LHCN-M2 (cell line): ENCODE measurements around the gene SLC29A2. TPM values are rescaled to one million over a fixed set of nuclear protein-coding genes. Genes with fewer than 3 reads are reported as not detected.
"Not testable (repeated sequence)": the region's sequence is repeated elsewhere in the genome, so short reads cannot be mapped to it uniquely, and the experiment has no call there.

ENCODE experiments used
- DNase-seq: peaks from one replicate; pipeline ENCODE4 v3.0.0-alpha.2; 2012; ENCODE audit warnings: low read depth
- total RNA-seq: library from RNA; depleted of rRNA; stranded (reverse); fragments of >200 nt; gene quantifications from 2 replicates; pipeline ENCODE4 v1.2.3, GENCODE V29; 2014

SLC29A2 gene
- total RNA-seq, 1 experiment from 2014 or later = not detected

GRCh38 chr11:66333896-66334604 lies 37.5 kb downstream of the SLC29A2 start:
- DNase-seq = no peak

GRCh38 chr11:66333220-66333877 lies 38.2 kb downstream of the SLC29A2 start:
- no peak for DNase-seq

GRCh38 chr11:66332371-66333219 lies 39.0 kb downstream of the SLC29A2 start:
- no peak for DNase-seq

GRCh38 chr11:66331542-66332370 lies 39.8 kb downstream of the SLC29A2 start:
- no peak for DNase-seq

GRCh38 chr11:66330931-66331330 lies 40.6 kb downstream of the SLC29A2 start:
- no peak for DNase-seq

GRCh38 chr11:66329165-66329673 lies 42.3 kb downstream of the SLC29A2 start:
- no peak for DNase-seq

GRCh38 chr11:66328302-66329144 lies 43.0 kb downstream of the SLC29A2 start:
- peak; percentile 76 for DNase-seq

GRCh38 chr11:66328031-66328301 lies 43.6 kb downstream of the SLC29A2 start:
- DNase-seq = no peak

- DNase-seq = peak; percentile 55
Measured at GRCh38 chr11:66327171-66328030, 44.2 kb downstream of the SLC29A2 start.

GRCh38 chr11:66326261-66327111 lies 45.1 kb downstream of the SLC29A2 start:
- DNase-seq = no peak

GRCh38 chr11:66325263-66325671 lies 46.3 kb downstream of the SLC29A2 start:
- DNase-seq = no peak

GRCh38 chr11:66324664-66325063 lies 46.9 kb downstream of the SLC29A2 start:
- DNase-seq = no peak

GRCh38 chr11:66323684-66324083 lies 47.9 kb downstream of the SLC29A2 start:
- DNase-seq = no peak

GRCh38 chr11:66322732-66323427 lies 48.7 kb downstream of the SLC29A2 start:
- DNase-seq = no peak

- DNase-seq = no peak
Measured at GRCh38 chr11:66321606-66322005, 50.0 kb downstream of the SLC29A2 start.

- not testable (repeated sequence) for DNase-seq
Measured at GRCh38 chr11:66320748-66321147, 50.8 kb downstream of the SLC29A2 start.

- not testable (repeated sequence) for DNase-seq
Measured at GRCh38 chr11:66320289-66320688, 51.3 kb downstream of the SLC29A2 start.

- DNase-seq = no peak
Measured at GRCh38 chr11:66318600-66318970, 53.0 kb downstream of the SLC29A2 start.
